LNCAP (cell line): ENCODE results near the gene VPS37D.

Experiments used
- CTCF ChIP-seq: fragments of 450-650 bp; IDR thresholded peaks from 2 replicates; pipeline ENCODE4 v1.5.1; 2017; ENCODE audit warnings: mild to moderate bottlenecking

Gene VPS37D

GRCh38 chr7:73668886-73669230 lies 1.2 kb downstream of the VPS37D start:
- TF ChIP-seq CTCF, result no peak

- TF ChIP-seq CTCF, result no peak
These were observed 1.7 kb downstream of the VPS37D start for GRCh38 chr7:73669288-73669701.

- TF ChIP-seq CTCF, result no peak
These were observed 2.3 kb downstream of the VPS37D start for GRCh38 chr7:73669858-73670385.

GRCh38 chr7:73671322-73671661 lies 3.7 kb downstream of the VPS37D start:
- no peak for TF ChIP-seq CTCF

GRCh38 chr7:73671857-73672445 lies 4.3 kb downstream of the VPS37D start:
- no peak for TF ChIP-seq CTCF

GRCh38 chr7:73674468-73675124 lies 7.0 kb downstream of the VPS37D start:
- TF ChIP-seq CTCF, result no peak

GRCh38 chr7:73678862-73679261 lies 11.2 kb downstream of the VPS37D start:
- TF ChIP-seq CTCF, result no peak
